ENCODE data around the gene SPATA2.

SPATA2 gene

DNA sequence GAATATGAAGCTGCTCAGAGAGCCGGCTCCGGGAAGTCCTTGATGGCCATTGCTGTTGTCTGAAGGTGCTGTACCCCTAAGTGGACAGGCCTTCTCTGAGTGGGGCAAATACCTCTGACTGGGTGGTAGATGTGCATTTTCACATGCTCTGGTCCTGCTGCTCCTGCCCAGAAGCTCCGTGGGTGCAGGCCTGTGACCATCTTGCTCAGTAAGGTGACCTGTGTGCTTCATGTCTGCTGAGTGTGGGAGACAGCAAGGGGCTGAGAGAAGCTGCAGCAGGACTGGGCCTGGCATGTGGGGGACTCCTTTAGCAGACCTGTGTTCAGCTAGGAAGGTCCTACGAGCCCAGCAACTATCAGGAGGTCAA lies 5.0 kb downstream of the SPATA2 start:
- no peaks in the 10 kb centered on the region for H3K27me3 ChIP-seq (replicated peaks; ENCODE audit: control insufficient read depth, insufficient read depth, low read length)
- DNase-seq (ENCODE audit: low read depth) = no peak
- H3K9ac ChIP-seq (ENCODE audit: low read length) = no peak overlapping the region
- H3K9me3 ChIP-seq (ENCODE audit: control insufficient read depth, low read length) = no peaks in the 10 kb centered on the region
- no peak overlapping the region for H3K4me3 ChIP-seq (ENCODE audit: low read length)
- peaks cover 16% of the 10 kb centered on the region for H3K4me1 ChIP-seq (ENCODE audit: control insufficient read depth, insufficient read depth, low read length)
- H3K36me3 ChIP-seq (ENCODE audit: control insufficient read depth, insufficient read depth, low read length, severe bottlenecking) = peaks cover 27% of the 10 kb centered on the region

DNA sequence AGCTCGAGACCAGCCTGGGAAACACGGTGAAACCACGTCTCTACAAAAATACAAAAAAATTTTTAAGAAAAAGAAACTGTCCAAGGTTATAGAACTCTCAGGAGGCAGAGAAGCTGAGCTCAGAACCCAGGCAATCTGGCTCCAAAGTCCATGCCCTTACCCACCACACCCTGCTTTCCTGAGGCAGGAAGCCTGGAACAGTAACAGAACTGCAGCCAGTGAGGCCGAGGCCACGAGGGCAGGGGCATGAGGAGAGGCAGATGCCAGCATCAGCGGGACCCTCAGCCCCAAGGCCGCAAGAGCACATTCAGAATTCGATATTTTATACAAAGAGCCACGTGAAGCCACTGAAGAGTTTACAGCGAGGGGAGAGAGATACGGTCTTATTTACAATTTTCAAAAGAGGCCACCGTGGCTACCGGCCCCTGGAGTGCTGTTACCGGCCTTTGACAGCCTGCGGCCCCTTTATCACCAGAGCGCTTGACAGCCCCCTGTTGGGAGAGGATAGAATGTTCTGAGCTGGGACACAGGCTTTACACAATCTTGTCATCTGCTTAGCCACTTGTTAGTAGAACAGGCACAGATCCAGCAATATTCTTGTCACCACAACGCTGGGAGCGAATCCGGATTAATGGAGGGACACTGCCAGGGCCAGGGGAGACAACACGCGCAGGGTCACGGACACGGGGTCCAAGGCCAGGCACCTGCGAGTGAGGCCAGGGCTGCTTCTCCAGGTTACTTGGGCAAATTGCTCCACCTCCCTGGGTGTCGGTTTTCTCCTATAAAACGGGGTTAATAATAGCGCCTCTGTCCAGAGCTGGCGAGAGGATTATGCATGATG lies 5.6 kb downstream of the SPATA2 start:
- no peak for DNase-seq (ENCODE audit: low read depth)
- Histone ChIP-seq H3K9me3 (ENCODE audit: control insufficient read depth, low read length) (no peaks in the 10 kb centered on the region), H3K36me3 (ENCODE audit: control insufficient read depth, insufficient read depth, low read length, severe bottlenecking) (peaks cover 33% of the 10 kb centered on the region), H3K4me3 (ENCODE audit: low read length) (no peak overlapping the region), H3K27me3 (replicated peaks; ENCODE audit: control insufficient read depth, insufficient read depth, low read length) (no peaks in the 10 kb centered on the region), H3K9ac (ENCODE audit: low read length) (no peak overlapping the region), H3K4me1 (ENCODE audit: control insufficient read depth, insufficient read depth, low read length) (peaks cover 15% of the 10 kb centered on the region)

DNA sequence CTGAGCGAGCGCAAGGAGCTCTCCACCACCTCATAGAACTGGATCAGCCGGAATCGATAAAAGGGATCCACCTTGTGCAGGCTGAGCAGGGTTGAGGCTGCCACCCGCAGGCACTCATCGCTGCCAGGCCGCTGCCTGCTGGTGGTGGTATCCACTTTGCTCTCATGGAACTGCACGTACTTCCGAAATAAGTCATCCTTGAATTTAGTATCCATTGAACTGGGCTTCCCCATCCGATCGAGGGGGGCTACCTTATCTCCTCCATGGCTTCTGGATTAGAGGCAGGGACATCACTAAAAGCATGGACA lies 7.1 kb downstream of the SPATA2 start:
- Histone ChIP-seq H3K4me3 (ENCODE audit: low read length) (no peak overlapping the region), H3K36me3 (ENCODE audit: control insufficient read depth, insufficient read depth, low read length, severe bottlenecking) (peaks cover 41% of the 10 kb centered on the region), H3K9ac (ENCODE audit: low read length) (no peak overlapping the region), H3K27me3 (replicated peaks; ENCODE audit: control insufficient read depth, insufficient read depth, low read length) (no peaks in the 10 kb centered on the region), H3K4me1 (ENCODE audit: control insufficient read depth, insufficient read depth, low read length) (peaks cover under 1% of the 10 kb centered on the region), H3K9me3 (ENCODE audit: control insufficient read depth, low read length) (no peaks in the 10 kb centered on the region)
- DNase-seq (ENCODE audit: low read depth) = no peak

DNA sequence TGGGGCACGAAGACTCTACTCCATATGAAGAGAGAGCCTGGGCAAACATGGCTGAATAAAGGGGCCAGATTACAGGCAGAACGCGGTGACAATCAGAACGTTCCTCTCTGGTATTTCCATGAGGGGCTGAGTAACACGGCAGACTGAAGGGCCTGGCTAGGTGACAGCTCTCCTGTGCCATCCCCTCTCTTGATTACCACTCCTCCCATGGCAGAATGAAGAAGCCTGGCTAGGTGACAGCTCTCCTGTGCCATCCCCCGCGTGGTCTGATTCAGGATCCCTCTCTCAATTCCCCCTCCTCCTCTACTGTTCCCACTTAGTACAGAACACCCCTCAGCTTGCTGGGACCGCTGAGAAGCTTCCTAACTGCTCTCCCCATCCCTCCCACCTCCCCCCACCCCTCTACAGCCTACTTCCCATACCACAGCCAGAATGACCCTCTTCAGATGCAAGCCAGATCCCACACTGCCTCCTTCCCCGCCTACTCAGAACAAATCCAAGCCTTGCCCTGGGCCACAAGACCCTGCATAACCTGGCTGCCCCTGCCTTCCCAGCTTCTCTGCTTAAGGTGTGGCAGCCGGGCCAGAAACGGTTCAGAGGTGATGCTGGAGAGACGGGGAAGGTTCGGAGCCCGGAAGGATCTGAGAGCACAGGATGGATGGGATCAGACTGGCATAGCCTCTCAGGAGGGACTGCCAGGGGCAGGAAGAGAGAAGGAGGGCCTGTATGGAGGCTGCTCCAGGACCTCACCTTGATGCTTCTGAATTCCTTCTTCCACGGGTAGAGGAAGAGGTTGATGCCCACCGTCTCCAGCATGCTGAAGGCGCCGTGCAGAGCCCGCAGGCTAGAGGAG lies 7.7 kb downstream of the SPATA2 start:
- no peak for DNase-seq (ENCODE audit: low read depth)
- H3K36me3 ChIP-seq (ENCODE audit: control insufficient read depth, insufficient read depth, low read length, severe bottlenecking) = peaks cover 41% of the 10 kb centered on the region
- no peaks in the 10 kb centered on the region for H3K9me3 ChIP-seq (ENCODE audit: control insufficient read depth, low read length)
- H3K27me3 ChIP-seq (replicated peaks; ENCODE audit: control insufficient read depth, insufficient read depth, low read length) = no peaks in the 10 kb centered on the region
- no peak overlapping the region for H3K4me3 ChIP-seq (ENCODE audit: low read length)
- H3K9ac ChIP-seq (ENCODE audit: low read length) = no peak overlapping the region
- H3K4me1 ChIP-seq (ENCODE audit: control insufficient read depth, insufficient read depth, low read length) = no peaks in the 10 kb centered on the region

DNA sequence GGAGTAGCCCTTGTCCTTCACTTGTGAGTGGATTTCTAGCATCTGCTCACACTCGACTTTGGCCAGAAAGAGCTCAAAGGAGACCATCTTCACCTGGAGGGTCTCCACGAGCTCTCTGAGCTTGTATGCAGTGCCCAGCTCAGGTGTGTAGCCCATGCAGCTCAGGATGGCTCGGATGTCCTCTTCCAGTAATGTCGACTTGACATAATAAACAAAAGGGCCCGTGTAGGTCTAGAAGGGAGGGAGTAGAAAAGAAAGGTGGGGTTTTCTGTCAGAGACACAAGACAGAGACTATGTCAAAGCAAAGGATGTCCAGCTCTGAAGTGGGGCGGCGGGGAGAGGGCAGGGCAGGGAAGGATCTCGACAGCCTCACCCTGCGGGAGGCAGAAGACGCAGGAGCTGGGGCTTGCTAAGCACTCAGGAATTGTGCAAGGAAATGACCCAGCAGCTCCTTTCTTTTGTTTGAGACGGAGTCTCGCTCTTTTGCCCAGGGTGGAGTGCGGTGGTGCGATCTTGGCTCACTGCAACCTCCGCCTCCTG lies 8.6 kb downstream of the SPATA2 start:
- H3K27me3 ChIP-seq (replicated peaks; ENCODE audit: control insufficient read depth, insufficient read depth, low read length) = no peaks in the 10 kb centered on the region
- H3K9ac ChIP-seq (ENCODE audit: low read length) = no peak overlapping the region
- no peak overlapping the region for H3K4me3 ChIP-seq (ENCODE audit: low read length)
- H3K9me3 ChIP-seq (ENCODE audit: control insufficient read depth, low read length) = no peaks in the 10 kb centered on the region
- no peak for DNase-seq (ENCODE audit: low read depth)
- peaks cover 41% of the 10 kb centered on the region for H3K36me3 ChIP-seq (ENCODE audit: control insufficient read depth, insufficient read depth, low read length, severe bottlenecking)
- H3K4me1 ChIP-seq (ENCODE audit: control insufficient read depth, insufficient read depth, low read length) = no peaks in the 10 kb centered on the region

DNA sequence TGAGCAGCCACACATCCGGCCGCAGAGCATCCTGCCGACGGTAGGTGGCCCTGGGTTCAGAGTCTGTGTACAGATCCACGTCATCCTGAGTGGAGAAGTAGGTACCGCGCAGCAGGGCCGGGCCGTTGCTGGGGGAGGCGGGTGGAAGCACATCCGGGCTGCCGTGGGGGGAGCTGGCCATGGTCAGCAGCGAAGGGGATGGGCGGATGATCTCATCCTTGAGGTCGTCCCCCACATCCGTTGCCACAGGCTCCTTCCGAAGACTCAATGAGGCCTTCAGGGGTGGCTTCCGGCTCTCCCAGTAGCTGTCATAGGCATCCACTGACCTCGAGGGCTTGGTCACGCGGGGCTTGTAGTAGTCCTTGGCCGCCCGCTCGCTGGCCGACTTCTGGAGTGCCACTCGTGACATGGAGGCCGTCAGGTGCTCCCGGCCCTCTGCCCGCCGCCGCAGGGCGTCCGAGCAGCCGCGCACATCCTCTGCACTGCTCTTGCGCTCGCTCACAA lies 9.2 kb downstream of the SPATA2 start:
- H3K4me1 ChIP-seq (ENCODE audit: control insufficient read depth, insufficient read depth, low read length) = no peaks in the 10 kb centered on the region
- peaks cover 41% of the 10 kb centered on the region for H3K36me3 ChIP-seq (ENCODE audit: control insufficient read depth, insufficient read depth, low read length, severe bottlenecking)
- no peak overlapping the region for H3K9ac ChIP-seq (ENCODE audit: low read length)
- DNase-seq (ENCODE audit: low read depth) = no peak
- H3K27me3 ChIP-seq (replicated peaks; ENCODE audit: control insufficient read depth, insufficient read depth, low read length) = no peaks in the 10 kb centered on the region
- no peak overlapping the region for H3K4me3 ChIP-seq (ENCODE audit: low read length)
- no peaks in the 10 kb centered on the region for H3K9me3 ChIP-seq (ENCODE audit: control insufficient read depth, low read length)

DNA sequence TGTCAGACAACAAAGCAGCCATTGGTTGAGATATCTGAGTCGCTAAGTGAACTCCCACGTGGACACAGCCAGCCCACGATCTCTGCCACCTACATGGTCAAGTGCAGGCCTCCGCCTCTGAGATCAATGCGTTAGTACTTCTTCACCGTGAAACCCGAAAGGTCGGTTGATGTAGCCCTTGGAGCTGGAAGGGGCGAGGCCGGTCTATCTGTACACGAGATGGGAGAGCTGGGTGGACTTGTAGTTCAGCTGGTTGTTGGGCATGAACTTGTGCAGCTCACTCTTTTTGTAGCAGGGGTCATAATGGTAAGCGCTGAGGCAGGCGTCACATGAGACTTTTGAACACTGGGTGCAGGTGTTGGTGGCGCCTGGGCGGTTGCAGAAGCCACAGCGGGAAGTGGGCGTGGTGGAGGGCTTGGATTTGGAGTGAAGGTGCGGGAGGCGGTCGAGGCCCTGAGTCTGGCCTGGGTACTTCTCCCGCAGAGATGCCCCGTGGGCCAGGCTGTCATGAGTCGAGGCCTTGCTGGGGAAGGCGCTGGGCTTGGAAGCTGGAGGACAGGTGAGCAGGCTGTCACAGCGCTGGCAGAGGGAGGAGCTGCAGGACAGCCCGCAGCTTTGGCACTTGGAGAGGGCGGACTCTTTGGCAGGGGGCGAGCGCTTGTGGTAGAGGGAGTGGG lies 9.8 kb downstream of the SPATA2 start:
- peaks cover 41% of the 10 kb centered on the region for H3K36me3 ChIP-seq (ENCODE audit: control insufficient read depth, insufficient read depth, low read length, severe bottlenecking)
- H3K9ac ChIP-seq (ENCODE audit: low read length) = no peak overlapping the region
- no peaks in the 10 kb centered on the region for H3K27me3 ChIP-seq (replicated peaks; ENCODE audit: control insufficient read depth, insufficient read depth, low read length)
- H3K4me1 ChIP-seq (ENCODE audit: control insufficient read depth, insufficient read depth, low read length) = no peaks in the 10 kb centered on the region
- H3K9me3 ChIP-seq (ENCODE audit: control insufficient read depth, low read length) = no peaks in the 10 kb centered on the region
- no peak for DNase-seq (ENCODE audit: low read depth)
- H3K4me3 ChIP-seq (ENCODE audit: low read length) = no peak overlapping the region

DNA sequence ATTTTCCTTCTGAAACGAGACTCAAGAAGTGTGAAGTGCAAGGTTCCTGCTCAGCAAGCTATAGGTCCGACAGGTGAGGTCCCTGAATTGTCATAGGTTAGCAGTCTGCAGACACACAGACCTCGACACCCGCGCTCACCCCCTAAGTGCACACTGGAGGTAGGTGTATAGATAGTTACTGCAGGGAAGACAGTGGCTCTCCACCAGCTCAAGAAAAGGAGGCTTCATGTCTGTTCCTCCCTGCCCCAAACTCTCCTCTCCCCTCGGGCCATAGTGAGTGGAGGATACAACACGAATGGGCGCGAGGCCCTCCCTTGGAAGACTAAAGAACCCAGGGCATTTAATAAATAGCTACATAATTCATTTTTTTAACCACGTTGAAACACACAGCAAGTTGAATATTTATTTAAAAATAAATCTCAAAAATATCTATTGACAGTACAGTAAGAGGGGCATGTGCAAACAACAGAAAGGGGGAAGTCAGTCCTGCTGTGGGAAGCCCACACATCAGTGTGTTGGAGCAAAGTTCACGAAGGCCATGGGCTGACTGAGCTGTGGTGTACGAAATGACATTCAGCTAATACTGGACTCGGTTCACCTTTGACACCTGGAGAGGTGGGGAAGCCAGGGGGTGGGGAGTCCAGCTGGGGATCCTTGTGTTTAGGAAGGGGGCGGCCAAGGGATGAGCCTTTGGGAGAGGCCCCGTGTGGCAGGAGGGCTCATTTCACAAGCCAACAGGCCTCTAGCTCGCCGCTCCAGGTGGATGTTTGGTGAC lies 10.7 kb downstream of the SPATA2 start:
- Histone ChIP-seq H3K9ac (ENCODE audit: low read length) (no peak overlapping the region), H3K9me3 (ENCODE audit: control insufficient read depth, low read length) (no peaks in the 10 kb centered on the region), H3K36me3 (ENCODE audit: control insufficient read depth, insufficient read depth, low read length, severe bottlenecking) (peaks cover 41% of the 10 kb centered on the region), H3K4me3 (ENCODE audit: low read length) (no peak overlapping the region), H3K4me1 (ENCODE audit: control insufficient read depth, insufficient read depth, low read length) (no peaks in the 10 kb centered on the region), H3K27me3 (replicated peaks; ENCODE audit: control insufficient read depth, insufficient read depth, low read length) (no peaks in the 10 kb centered on the region)
- no peak for DNase-seq (ENCODE audit: low read depth)

DNA sequence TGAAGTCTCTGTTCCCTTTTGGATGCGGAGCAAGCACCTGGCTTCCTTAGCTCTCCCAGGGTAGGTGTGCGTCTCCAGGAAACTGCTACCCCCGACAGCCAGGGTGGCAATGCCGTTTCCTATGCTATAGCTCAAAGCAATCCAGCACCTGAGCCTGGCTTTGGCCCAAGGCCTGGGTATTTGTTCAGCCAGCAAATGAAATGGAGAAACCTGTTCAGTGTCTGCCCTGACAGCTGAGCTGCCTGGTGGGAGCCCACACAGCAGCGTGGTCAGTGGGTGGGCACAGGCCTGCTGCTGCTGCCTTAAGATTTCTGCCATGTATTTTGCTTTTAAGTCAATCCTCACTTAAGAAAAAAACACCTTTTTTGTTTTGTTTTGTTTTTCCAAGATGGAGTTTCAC lies 13.7 kb downstream of the SPATA2 start:
- Histone ChIP-seq H3K9me3 (ENCODE audit: control insufficient read depth, low read length) (no peaks in the 10 kb centered on the region), H3K4me3 (ENCODE audit: low read length) (no peak overlapping the region), H3K4me1 (ENCODE audit: control insufficient read depth, insufficient read depth, low read length) (peaks cover 7% of the 10 kb centered on the region), H3K9ac (ENCODE audit: low read length) (no peak overlapping the region), H3K36me3 (ENCODE audit: control insufficient read depth, insufficient read depth, low read length, severe bottlenecking) (peaks cover 27% of the 10 kb centered on the region), H3K27me3 (replicated peaks; ENCODE audit: control insufficient read depth, insufficient read depth, low read length) (no peaks in the 10 kb centered on the region)
- DNase-seq (ENCODE audit: low read depth) = no peak

DNA sequence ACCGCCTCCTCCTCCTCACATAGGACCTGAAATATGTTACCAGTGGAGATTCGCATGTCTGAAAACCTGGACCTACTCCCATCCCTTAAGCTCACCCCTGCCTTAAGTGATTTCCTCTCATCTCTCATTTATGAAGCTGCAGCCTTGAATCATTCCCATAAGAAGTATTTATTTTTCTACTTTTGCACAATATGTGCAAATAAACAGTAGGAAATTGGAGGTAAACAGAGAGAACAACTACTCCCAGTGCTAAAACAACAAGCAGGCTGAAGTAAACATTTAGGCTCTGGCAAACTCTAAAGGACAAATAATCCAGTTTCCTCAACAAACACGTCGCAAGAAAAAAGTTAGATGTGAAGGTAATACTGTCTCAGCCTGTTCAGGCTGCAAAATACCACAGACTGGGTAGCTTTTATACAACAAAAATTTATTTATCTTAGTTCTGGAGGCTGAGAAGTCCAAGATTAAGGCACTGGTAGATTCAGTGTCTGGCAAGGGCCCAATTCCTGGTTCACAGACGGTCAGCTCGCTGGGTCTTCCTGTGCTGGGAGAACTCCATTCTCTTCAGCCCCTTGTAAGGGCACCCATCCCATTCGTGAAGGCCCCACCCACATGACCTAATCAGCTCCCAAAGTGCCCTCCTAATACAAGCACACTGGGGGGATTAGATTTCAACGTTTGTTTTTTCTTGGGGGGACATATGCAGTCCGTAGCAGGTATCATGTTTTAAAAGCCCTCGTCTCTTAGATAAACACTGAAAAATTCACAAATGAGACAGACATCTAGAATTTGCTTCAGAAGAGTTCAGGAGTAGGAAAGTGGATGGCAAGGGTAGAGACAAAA lies 15.6 kb downstream of the SPATA2 start:
- peaks cover 8% of the 10 kb centered on the region for H3K36me3 ChIP-seq (ENCODE audit: control insufficient read depth, insufficient read depth, low read length, severe bottlenecking)
- H3K4me3 ChIP-seq (ENCODE audit: low read length) = no peak overlapping the region
- no peak overlapping the region for H3K9ac ChIP-seq (ENCODE audit: low read length)
- H3K9me3 ChIP-seq (ENCODE audit: control insufficient read depth, low read length) = no peaks in the 10 kb centered on the region
- no peak for DNase-seq (ENCODE audit: low read depth)
- H3K4me1 ChIP-seq (ENCODE audit: control insufficient read depth, insufficient read depth, low read length) = peaks cover 19% of the 10 kb centered on the region
- no peaks in the 10 kb centered on the region for H3K27me3 ChIP-seq (replicated peaks; ENCODE audit: control insufficient read depth, insufficient read depth, low read length)
